ENCODE measurements around the gene GJA5.

- no peak for TF ChIP-seq CTCF (IDR thresholded peaks at IDR 0.05)
- TF ChIP-seq POLR2A (IDR thresholded peaks at IDR 0.05): no peak
- no peak for TF ChIP-seq EP300 (IDR thresholded peaks at IDR 0.05)
Observed at GRCh38 chr1:147712605-147713004, 47.8 kb downstream of the GJA5 start.
